Activated T-cell treated with anti-CD3 and anti-CD28 coated beads, Interleukin-2, amount 50 U/mL, for 4 hours (primary cell): ENCODE results near the gene ITPRID2. TPM values are rescaled to one million over a fixed set of nuclear protein-coding genes. Genes with fewer than 3 reads are reported as not detected.

Source experiments
- ATAC-seq, 2 donors: fragments of 200-7000 bp; cut with Tn5 transposase; one replicate each; pipeline ENCODE4 v1.10.0; 2021
- DNase-seq: peaks from one replicate; pipeline ENCODE4 v3.0.0-alpha.2; 2020
- H3K27me3 Mint-ChIP-seq: one replicate; pipeline ENCODE4 v1.8.0; 2021; ENCODE audit warnings: low read depth, mixed read lengths
- H3K36me3 Mint-ChIP-seq: one replicate; pipeline ENCODE4 v1.8.0; 2022; ENCODE audit warnings: mixed read lengths; ENCODE audit not compliant: insufficient read depth
- H3K4me1 Mint-ChIP-seq: one replicate; pipeline ENCODE4 v1.8.0; 2021; ENCODE audit warnings: low read depth, mixed read lengths
- H3K4me3 Mint-ChIP-seq: one replicate; pipeline ENCODE4 v1.8.0; 2021; ENCODE audit warnings: mild to moderate bottlenecking, moderate library complexity, mixed read lengths
- H3K9me3 Mint-ChIP-seq: one replicate; pipeline ENCODE4 v1.8.0; 2021; ENCODE audit warnings: mixed read lengths
- total RNA-seq, 3 donors: library from RNA; stranded (reverse); gene quantifications; one replicate each; pipeline ENCODE4 v1.2.1, GENCODE V29; 2021

ITPRID2 gene
- 10 to 100 TPM; 30.9 to 41.8 (median 37.5) TPM for total RNA-seq

DNA sequence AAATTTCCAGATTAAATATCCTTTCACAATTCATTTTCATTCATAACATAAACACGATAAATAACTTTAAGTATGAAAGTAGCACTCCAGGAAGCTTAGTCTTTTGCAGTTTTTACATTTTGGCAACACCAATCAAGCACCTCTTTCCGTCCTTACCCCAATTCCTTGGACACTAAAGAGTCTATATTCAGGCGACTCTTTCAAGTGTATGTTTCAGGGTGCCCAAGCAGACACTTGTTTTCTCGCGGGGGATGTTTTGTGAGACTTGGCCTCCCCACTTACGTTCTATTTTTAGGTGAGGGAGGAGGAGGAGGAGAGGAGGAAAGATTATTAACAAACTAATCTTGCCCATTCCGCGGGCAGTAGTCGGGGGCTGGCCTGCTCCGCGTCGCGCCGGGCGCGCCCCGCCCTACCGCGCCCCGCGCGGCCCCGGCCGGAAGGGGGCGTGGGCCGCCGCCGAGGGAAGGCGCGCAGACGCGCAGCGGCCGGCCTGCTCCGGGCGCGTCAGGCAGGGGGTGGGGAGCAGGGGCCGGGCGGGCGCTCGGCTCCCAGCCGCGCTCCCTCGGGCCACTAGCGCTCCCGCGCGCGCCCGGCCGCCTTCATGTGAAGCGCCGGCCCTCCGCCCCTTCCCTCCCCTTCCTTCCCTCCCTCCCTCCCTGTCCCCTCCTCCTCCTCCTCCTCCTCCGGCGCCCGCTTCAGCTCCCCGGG, at the start of gene ITPRID2:
ITPRID2 (plus strand) TSS at position 473 of the 708 bp plus-strand sequence. CDS start 337 bp downstream, outside the sequence.
- peak; percentile 46 for DNase-seq
- peaks cover 6% of the 10 kb centered on the region for H3K36me3 Mint-ChIP-seq
- peak within 1 kb of the TSS; percentile 97 for H3K4me3 Mint-ChIP-seq
- no peaks in the 10 kb centered on the region for H3K9me3 Mint-ChIP-seq
- peaks cover 29% of the 10 kb centered on the region for H3K4me1 Mint-ChIP-seq
- H3K27me3 Mint-ChIP-seq, result peaks cover 16% of the 10 kb centered on the region
- peak; percentile 94 to 95 for ATAC-seq

DNA sequence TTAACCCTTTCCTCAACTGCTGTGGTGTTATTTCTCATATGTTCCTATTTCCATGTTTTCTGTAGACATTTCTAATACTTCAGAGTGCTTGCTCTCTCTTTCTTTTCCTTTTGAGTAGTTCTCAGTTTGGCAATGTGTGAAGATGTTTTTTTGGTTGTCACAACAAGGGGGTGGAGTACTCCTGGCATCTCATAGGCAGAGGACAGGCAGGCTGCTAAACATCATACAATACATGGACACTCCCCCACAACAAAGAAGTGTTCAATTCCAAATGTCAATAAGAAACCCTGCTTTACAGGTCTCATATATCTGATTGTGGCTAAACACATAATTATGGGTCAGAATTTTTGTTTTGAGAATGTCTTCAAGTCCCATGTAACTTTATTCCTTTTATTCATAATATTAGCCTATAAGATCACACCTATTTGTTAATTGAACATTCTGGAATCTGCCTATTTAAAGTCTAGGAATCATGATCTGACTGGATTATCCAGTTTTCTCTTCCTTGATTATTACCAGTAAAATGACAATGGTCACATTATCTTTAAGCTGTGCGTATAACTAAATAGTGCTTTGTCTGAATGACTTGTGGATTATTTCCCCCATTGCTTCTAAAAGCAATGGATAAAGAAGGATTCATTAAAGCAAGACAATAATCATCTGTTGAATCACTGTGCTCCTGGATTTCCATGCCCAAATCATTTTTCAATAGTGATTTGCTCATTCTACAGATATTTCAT, 46.8 kb upstream of the ITPRID2 start:
- DNase-seq, result no peak

GRCh38 chr2:181846399-181847197, 44.9 kb upstream of the ITPRID2 start:
- no peak for DNase-seq
- no peaks in the 10 kb centered on the region for H3K9me3 Mint-ChIP-seq
- ATAC-seq, result no peak

More for the DNA sequence above, 46.8 kb upstream of the ITPRID2 start:
- Mint-ChIP-seq H3K27me3 (peaks cover 5% of the 10 kb centered on the region), H3K36me3 (no peaks in the 10 kb centered on the region), H3K4me1 (no peaks in the 10 kb centered on the region), H3K9me3 (no peaks in the 10 kb centered on the region), H3K4me3 (no peak overlapping the region)
- ATAC-seq, result no peak

GRCh38 chr2:181847198-181847556, 44.4 kb upstream of the ITPRID2 start:
- Mint-ChIP-seq H3K9me3 (no peaks in the 10 kb centered on the region), H3K27me3 (peaks cover 9% of the 10 kb centered on the region), H3K4me3 (no peak overlapping the region), H3K4me1 (peaks cover 4% of the 10 kb centered on the region), H3K36me3 (no peaks in the 10 kb centered on the region)
- ATAC-seq (no peak), DNase-seq (no peak)

More at GRCh38 chr2:181846399-181847197, 44.9 kb upstream of the ITPRID2 start:
- H3K36me3 Mint-ChIP-seq, result no peaks in the 10 kb centered on the region
- peaks cover 9% of the 10 kb centered on the region for H3K27me3 Mint-ChIP-seq
- no peak overlapping the region for H3K4me3 Mint-ChIP-seq
- H3K4me1 Mint-ChIP-seq, result peaks cover 4% of the 10 kb centered on the region

GRCh38 chr2:181847702-181848101, 43.8 kb upstream of the ITPRID2 start:
- H3K4me1 Mint-ChIP-seq, result peaks cover 4% of the 10 kb centered on the region
- no peaks in the 10 kb centered on the region for H3K9me3 Mint-ChIP-seq
- H3K36me3 Mint-ChIP-seq, result no peaks in the 10 kb centered on the region
- no peak overlapping the region for H3K4me3 Mint-ChIP-seq
- H3K27me3 Mint-ChIP-seq, result peaks cover 9% of the 10 kb centered on the region
- ATAC-seq (no peak), DNase-seq (no peak)

DNA sequence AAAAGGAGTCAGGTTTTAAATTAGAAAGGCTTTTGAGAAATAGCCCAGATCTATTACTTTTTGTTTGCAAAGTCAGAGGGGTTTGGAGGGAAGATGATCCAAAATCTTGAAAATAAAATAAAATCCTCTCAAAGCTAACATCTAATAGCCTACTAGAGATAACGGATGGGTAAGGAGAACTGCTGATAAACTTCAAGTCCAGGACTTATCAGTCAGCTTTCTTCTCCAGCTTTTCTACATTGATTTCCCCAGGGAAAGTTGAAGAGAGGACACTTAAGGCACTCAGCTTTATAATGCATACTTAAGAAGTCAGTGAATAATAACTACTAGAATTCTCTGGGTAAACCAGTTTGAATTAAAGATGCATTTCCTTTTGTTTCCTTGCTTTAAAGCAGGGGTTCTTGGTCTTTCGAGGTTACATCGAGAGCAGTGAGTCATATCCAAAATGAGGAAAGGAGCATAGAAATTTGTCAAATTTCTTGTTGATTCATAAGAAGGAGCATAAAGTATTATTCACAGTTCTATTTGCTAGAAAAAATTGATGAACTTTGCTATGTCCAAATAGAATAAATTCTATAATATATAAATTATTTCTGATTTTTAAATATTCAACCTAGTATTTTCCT, 43.2 kb upstream of the ITPRID2 start:
- Mint-ChIP-seq H3K27me3 (peaks cover 9% of the 10 kb centered on the region), H3K36me3 (no peaks in the 10 kb centered on the region), H3K4me3 (no peak overlapping the region), H3K4me1 (peaks cover 4% of the 10 kb centered on the region), H3K9me3 (no peaks in the 10 kb centered on the region)
- DNase-seq, result no peak
- no peak for ATAC-seq

DNA sequence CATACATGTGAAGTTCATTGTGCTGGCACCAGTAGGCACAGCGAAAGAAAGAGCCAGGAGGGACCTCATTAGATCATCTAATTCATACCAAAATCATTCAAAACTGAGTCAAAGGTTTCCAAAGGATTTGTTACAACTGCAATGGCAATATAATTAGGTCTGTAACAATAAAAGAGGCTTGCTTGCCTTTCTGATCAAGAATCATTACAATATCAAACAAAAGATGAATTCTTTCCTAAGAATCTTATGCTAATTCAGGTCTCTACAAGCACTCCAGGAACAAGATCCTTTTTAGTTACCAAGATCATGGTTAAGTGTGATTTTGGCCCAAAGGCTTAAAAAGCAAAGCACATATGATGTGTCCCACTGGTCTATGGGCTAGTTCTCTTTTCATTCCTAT, 41.9 kb upstream of the ITPRID2 start:
- no peak for ATAC-seq
- Mint-ChIP-seq H3K4me3 (no peak overlapping the region), H3K27me3 (peaks cover 9% of the 10 kb centered on the region), H3K4me1 (peaks cover 4% of the 10 kb centered on the region), H3K9me3 (no peaks in the 10 kb centered on the region), H3K36me3 (no peaks in the 10 kb centered on the region)
- no peak for DNase-seq

DNA sequence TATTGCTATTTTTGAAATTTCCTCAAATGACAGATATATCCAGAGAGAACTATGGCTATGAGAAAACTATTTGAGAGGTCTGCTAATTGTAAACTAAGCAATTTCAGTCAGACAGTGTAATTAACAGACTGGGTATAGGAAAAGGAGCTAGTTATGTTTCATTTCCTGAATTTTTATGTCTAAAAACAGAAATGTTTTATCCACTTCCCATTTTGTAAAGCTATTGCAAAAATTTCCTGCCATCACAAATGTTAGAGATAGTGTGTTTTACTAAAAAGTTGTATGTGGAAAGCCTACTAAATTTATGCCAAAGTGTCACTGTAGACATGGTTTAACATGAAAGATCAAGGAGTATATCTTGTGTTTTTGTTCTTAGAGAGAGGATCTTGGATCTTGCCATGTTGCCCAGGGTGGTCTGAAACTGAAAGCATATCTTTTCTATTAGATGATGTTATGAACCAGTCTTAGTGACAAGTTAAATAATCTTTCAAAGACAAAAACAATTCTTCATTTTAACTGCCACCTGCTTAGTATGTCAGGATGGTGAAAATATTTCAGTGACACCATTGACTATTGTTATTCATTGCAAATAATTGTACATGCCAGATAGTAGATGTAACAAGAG, 40.5 kb upstream of the ITPRID2 start:
- H3K4me1 Mint-ChIP-seq, result peaks cover 4% of the 10 kb centered on the region
- ATAC-seq (no peak), DNase-seq (no peak)
- H3K9me3 Mint-ChIP-seq, result no peaks in the 10 kb centered on the region
- no peaks in the 10 kb centered on the region for H3K36me3 Mint-ChIP-seq
- H3K27me3 Mint-ChIP-seq, result peaks cover 6% of the 10 kb centered on the region
- no peak overlapping the region for H3K4me3 Mint-ChIP-seq

- H3K9me3 Mint-ChIP-seq, result no peaks in the 10 kb centered on the region
- H3K4me1 Mint-ChIP-seq, result peaks cover 4% of the 10 kb centered on the region
- no peak overlapping the region for H3K4me3 Mint-ChIP-seq
- peaks cover 6% of the 10 kb centered on the region for H3K27me3 Mint-ChIP-seq
- no peak for ATAC-seq
- no peak for DNase-seq
- H3K36me3 Mint-ChIP-seq, result no peaks in the 10 kb centered on the region
Observed at GRCh38 chr2:181851726-181852125, 39.8 kb upstream of the ITPRID2 start.

DNA sequence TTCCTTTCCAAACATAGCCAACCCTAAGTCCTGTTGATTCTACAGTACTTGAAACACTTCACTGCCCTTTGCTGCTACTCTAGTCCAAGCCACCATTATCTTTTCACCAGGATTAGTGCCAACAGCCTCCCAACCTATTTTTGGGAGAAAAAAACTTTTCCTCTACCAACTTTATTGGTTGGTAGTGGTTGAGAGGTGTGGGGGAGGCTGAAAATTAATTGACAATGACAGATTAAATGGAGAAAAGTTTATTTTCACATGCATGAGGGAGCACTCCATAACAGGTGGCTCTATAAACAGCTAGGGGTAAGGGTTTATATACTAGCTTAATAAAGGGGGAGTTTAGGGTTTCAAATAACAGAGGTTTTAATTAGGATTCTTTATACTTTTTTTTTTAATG, 37.8 kb upstream of the ITPRID2 start:
- H3K9me3 Mint-ChIP-seq, result no peaks in the 10 kb centered on the region
- peaks cover 4% of the 10 kb centered on the region for H3K4me1 Mint-ChIP-seq
- ATAC-seq (no peak), DNase-seq (no peak)
- H3K27me3 Mint-ChIP-seq, result peaks cover 6% of the 10 kb centered on the region
- H3K36me3 Mint-ChIP-seq, result no peaks in the 10 kb centered on the region
- no peak overlapping the region for H3K4me3 Mint-ChIP-seq

GRCh38 chr2:181857483-181857882, 34.0 kb upstream of the ITPRID2 start:
- Mint-ChIP-seq H3K9me3 (no peaks in the 10 kb centered on the region), H3K4me3 (no peak overlapping the region), H3K36me3 (no peaks in the 10 kb centered on the region), H3K4me1 (no peaks in the 10 kb centered on the region), H3K27me3 (peaks cover 2% of the 10 kb centered on the region)
- ATAC-seq, result no peak
- DNase-seq, result no peak

- Mint-ChIP-seq H3K9me3 (no peaks in the 10 kb centered on the region), H3K4me1 (no peaks in the 10 kb centered on the region), H3K36me3 (no peaks in the 10 kb centered on the region), H3K27me3 (no peaks in the 10 kb centered on the region), H3K4me3 (no peak overlapping the region)
- DNase-seq (no peak), ATAC-seq (no peak)
Observed at GRCh38 chr2:181858600-181858999, 32.9 kb upstream of the ITPRID2 start.

GRCh38 chr2:181859123-181859522, 32.4 kb upstream of the ITPRID2 start:
- H3K4me1 Mint-ChIP-seq, result no peaks in the 10 kb centered on the region
- no peak for ATAC-seq
- H3K36me3 Mint-ChIP-seq, result no peaks in the 10 kb centered on the region
- no peak for DNase-seq
- H3K9me3 Mint-ChIP-seq, result no peaks in the 10 kb centered on the region
- H3K4me3 Mint-ChIP-seq, result no peak overlapping the region
- H3K27me3 Mint-ChIP-seq, result no peaks in the 10 kb centered on the region

DNA sequence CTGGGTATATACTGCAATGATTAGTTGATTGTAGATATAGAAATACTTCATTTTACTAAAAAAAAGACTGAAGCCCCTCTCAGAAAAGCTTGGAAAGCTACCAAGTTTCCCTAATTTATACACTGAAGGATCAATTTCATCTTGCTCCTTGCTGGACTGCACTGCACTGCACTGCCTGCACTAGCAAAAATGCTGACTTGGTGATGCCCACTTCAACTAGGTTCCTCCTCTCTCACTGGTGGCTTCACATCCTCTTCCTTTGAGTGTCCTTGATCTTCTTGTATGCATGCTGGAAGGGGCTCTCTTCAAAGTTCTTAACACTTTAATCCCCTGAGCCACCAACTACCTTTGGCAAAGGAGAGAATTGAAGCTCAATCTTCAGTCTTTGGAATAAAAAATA, 31.7 kb upstream of the ITPRID2 start:
- Mint-ChIP-seq H3K27me3 (no peaks in the 10 kb centered on the region), H3K36me3 (no peaks in the 10 kb centered on the region), H3K4me3 (no peak overlapping the region), H3K4me1 (no peaks in the 10 kb centered on the region), H3K9me3 (no peaks in the 10 kb centered on the region)
- ATAC-seq, result no peak
- no peak for DNase-seq
